ENCODE results near the gene TTLL1. TPM values are rescaled to one million over a fixed set of nuclear protein-coding genes. Genes with fewer than 3 reads are reported as not detected.

Gene TTLL1
- total and polyA plus RNA-seq, 9 of the 15 experiments (the other 6 are each of a cell fraction or from before 2014, with no cell fraction given): 0.06 to 0.85 (median 0.17) TPM

GRCh38 chr22:43014869-43015676 is 74.1 kb downstream of the TTLL1 start, which contains the start of gene PACSIN2 (continued):
- TF ChIP-seq, protein P1, sequence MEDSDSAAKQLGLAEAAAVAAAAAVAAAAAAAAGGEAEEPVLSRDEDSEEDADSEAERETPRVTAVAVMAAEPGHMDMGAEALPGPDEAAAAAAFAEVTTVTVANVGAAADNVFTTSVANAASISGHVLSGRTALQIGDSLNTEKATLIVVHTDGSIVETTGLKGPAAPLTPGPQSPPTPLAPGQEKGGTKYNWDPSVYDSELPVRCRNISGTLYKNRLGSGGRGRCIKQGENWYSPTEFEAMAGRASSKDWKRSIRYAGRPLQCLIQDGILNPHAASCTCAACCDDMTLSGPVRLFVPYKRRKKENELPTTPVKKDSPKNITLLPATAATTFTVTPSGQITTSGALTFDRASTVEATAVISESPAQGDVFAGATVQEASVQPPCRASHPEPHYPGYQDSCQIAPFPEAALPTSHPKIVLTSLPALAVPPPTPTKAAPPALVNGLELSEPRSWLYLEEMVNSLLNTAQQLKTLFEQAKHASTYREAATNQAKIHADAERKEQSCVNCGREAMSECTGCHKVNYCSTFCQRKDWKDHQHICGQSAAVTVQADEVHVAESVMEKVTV (CRISPR knock-in tag; IDR thresholded peaks at IDR 0.05): no peak
- TF ChIP-seq KHSRP (IDR thresholded peaks at IDR 0.05): no peak
- peak; percentile 64 for TF ChIP-seq ATF7 (IDR thresholded peaks at IDR 0.05)
- peak; percentile 56; the same call in 1 of the 2 replicates for TF ChIP-seq HNRNPL (IDR thresholded peaks at IDR 0.05; ENCODE audit: low read depth, low read length)
- no peak for TF ChIP-seq ZHX1 (conservative IDR thresholded peaks at IDR 0.05; ENCODE audit: low read length)
- no peak for TF ChIP-seq MCM5 (IDR thresholded peaks at IDR 0.05; ENCODE audit: low read depth)
- TF ChIP-seq RBM14 (IDR thresholded peaks at IDR 0.05; ENCODE audit: borderline replicate concordance, insufficient read depth, low read depth, low read length): no peak
- peak; percentile 78 for TF ChIP-seq SP1 (CRISPR knock-in tag; IDR thresholded peaks at IDR 0.05)
- TF ChIP-seq DPF2 (IDR thresholded peaks at IDR 0.05): no peak
- TF ChIP-seq NRF1 (conservative IDR thresholded peaks at IDR 0.05 in 1 of 2, IDR thresholded peaks at IDR 0.05 in 1 of 2): peak; percentile 50; a peak in 3 of 4 replicates
- peak; percentile 89 for TF ChIP-seq NEUROD1 (IDR thresholded peaks at IDR 0.05; ENCODE audit: borderline replicate concordance, low read depth, low read length, partially characterized antibody)
- TF ChIP-seq SMARCA4 (IDR thresholded peaks at IDR 0.05): no peak
- TF ChIP-seq ARHGAP35 (IDR thresholded peaks at IDR 0.05; ENCODE audit: partially characterized antibody): no peak
- TF ChIP-seq MEIS2 (IDR thresholded peaks at IDR 0.05; ENCODE audit: partially characterized antibody): peak; percentile 12
- TF ChIP-seq ZNF263 (CRISPR knock-in tag; IDR thresholded peaks at IDR 0.05; ENCODE audit: borderline replicate concordance): no peak
- TF ChIP-seq SMAD2 (IDR thresholded peaks at IDR 0.05; ENCODE audit: low read depth, low read length): no peak
- TF ChIP-seq PBX2 (CRISPR knock-in tag; IDR thresholded peaks at IDR 0.05; ENCODE audit: low read depth): peak; percentile 86
- peak; percentile 97 for TF ChIP-seq PBX2 (tag; conservative IDR thresholded peaks at IDR 0.05; ENCODE audit: low read depth)
- no peak for TF ChIP-seq ZBTB17 (CRISPR knock-in tag; IDR thresholded peaks at IDR 0.05)
- TF ChIP-seq GTF2B (IDR thresholded peaks at IDR 0.05; ENCODE audit: extremely low read depth, insufficient read length): peak; percentile 71
- peak; percentile 80 for TF ChIP-seq SP2 (IDR thresholded peaks at IDR 0.05; ENCODE audit: extremely low read depth, low read depth, low read length, poor library complexity, severe bottlenecking)

Measured in K562 (cell line).